CD4-positive, alpha-beta T cell treated with Interleukin-1 beta for 1 hour (primary cell): ENCODE results near the gene TAL2.
"Not testable (repeated sequence)": the region's sequence is repeated elsewhere in the genome, so short reads cannot be mapped to it uniquely, and the experiment has no call there.

Experiments
- DNase-seq, 2 donors: peaks; one replicate each; pipeline ENCODE4 v3.0.0-alpha.2; 2020 to 2022

Gene TAL2

GRCh38 chr9:105676351-105676923 is 14.2 kb downstream of the TAL2 start:
- no peak for DNase-seq

- DNase-seq: no peak
Measured at GRCh38 chr9:105678163-105678562, 15.9 kb downstream of the TAL2 start.

GRCh38 chr9:105678781-105679180 is 16.5 kb downstream of the TAL2 start:
- no peak for DNase-seq

DNA sequence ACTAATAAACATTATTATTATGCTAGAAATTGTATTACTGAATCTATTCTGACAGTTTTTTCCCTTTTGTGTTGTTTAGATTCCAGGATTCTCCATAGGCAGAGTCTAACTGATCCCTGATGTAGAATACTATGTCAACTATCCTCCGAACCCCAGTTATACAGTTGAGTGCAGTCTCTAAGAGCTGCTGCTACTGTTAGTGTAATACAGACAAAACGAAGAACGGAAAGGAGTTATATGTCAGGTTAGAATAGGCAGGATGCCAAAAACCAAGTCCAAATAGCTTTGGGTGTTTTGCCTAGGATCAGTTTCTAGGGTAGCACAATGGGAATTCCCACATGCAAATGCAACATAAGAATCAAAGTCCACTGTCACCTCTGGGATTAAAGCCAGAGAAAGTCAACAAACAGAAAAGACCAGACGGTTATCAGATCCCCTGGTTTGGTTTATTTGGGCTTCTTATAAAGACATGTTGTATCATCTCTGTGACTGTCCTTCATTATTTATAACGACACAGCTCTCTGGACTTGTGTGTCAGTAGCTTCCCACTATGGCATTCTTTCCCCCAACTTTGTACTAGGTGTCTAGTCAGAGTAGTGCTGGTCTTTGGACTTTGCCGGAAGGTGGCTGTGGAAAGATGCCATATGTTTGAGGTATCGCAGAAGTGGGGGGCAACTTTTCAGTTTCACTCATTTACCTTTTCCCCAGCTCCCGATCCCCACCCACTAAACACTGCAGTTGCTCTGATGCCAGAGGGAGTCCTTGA is 17.2 kb downstream of the TAL2 start:
- no peak for DNase-seq

- no peak for DNase-seq
Measured at GRCh38 chr9:105681313-105681712, 19.1 kb downstream of the TAL2 start.

- DNase-seq: no peak
Measured at GRCh38 chr9:105681724-105682123, 19.5 kb downstream of the TAL2 start.

- DNase-seq: no peak
Measured at GRCh38 chr9:105683688-105684275, 21.5 kb downstream of the TAL2 start.

DNA sequence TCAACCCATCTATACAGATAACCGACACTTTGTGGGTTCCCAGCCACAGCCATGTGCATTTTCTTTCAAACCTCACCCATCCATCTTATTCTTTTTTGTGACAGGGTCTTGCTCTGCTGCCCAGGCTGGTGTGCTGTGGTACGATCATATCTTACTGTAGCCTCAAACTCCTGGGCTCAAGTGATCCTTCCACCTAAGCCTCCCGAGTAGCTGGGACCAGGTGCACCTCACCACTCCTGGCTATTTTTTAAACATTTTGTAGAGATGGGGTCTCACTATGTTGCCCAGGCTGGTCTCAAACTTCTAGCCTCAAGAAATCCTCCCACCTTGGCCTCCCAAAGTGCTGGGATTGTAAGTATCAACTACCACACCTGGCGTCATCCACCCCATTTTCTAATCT is 24.7 kb downstream of the TAL2 start:
- no peak for DNase-seq

DNA sequence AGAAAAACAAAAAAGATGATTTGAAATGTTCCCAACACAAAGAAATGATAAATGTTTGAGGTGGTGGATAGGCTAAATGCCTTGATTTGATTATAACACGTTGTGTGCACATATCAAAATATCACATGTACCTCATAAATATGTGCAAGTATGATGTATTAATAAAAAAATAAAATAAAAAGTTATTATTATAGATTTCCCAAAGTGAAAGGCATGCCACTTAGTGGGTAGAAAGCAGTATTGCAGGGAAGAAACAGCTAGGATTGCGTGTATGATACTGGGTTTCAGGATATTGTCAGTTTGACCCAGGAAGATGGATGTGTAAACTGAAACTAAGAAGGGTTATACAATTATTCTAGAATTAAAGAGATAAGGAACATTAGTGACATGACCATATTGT is 28.5 kb downstream of the TAL2 start:
- DNase-seq: no peak

DNA sequence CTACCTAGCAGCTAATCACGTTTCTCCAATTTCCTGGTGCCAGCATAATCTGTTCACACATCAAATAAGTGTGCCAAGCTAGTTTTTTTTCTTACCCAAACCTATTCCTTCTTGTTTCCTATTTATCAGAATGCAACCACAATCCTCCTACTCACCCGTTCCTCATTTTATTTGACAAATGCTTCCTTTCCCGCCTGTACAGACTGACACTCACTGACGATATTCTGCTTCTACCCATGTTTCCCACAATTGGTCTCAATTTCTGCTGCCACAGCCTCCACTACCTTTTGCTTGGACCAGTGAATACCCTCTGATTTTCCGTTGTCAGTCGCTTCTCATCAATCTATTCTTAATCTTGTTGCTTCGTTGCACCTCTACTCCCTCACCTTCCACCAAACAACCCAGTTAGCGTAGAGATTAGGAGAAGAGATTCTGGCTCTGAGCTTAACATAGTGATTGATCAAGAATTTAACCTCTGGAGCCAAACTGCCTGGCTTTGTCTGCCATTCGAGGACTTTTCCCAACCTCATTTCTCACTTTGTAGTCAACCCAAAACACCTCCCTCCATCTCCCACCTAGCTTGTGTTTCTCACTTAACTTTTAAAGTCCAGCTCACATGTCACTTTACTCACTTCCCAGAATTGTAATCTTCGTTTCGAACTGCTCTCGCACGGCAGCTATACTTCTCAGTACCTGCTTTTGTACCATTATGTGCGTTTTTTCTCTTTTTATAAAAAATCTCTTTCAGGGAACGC is 31.4 kb downstream of the TAL2 start:
- peak in 1 of 2 donors; percentile 13 for DNase-seq

- DNase-seq: peak; percentile 74 to 80
Measured at GRCh38 chr9:105694190-105694847, 32.1 kb downstream of the TAL2 start, which contains the start of gene TMEM38B. TMEM38B (plus strand) TSS chr9:105694541; CDS start chr9:105694661, 120 bp downstream.

- DNase-seq: peak; percentile 48 to 61
Measured at GRCh38 chr9:105694848-105695581, 32.8 kb downstream of the TAL2 start.

GRCh38 chr9:105696219-105696793 is 34.0 kb downstream of the TAL2 start:
- DNase-seq: no peak

DNA sequence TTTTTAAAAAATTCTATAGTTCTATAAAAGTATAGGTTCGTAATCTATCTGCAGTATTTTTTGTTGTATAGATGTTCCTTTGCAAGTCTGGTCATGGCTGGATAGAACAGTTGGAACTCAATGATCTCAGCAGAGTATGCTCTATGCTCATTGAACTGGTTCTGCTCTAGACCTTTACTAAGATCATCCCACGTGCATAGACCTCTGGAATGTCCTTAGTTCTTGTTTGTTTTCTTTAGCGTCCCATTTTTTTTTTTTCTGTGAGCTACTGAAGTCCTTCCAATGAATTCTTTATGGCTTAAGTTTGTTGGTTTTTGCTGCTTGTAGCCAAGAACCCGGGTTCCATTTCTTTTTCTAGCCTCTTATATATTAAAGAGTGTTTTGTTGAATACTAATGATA is 35.6 kb downstream of the TAL2 start:
- DNase-seq: no peak

GRCh38 chr9:105698348-105698870 is 36.2 kb downstream of the TAL2 start:
- no peak for DNase-seq

GRCh38 chr9:105700668-105701067 is 38.4 kb downstream of the TAL2 start:
- no peak for DNase-seq

DNA sequence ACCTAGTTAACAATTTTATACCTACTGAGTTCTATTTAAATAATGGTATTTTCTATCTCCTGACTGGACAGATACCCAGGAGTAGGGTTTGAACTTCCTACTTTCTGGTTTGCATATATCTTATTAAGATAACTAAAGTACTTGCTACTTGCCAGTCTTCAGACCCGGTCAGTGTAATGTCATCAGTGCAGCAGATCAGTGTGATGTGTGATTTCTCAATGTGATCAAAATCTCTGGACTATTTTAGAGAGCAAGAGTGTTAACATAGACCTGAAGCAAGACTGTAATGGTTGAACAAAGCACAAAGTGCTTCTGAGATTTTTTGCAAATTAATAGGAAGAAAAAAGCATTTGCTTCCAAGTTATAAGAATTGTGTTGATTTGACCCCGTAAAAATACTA is 38.9 kb downstream of the TAL2 start:
- no peak for DNase-seq

DNA sequence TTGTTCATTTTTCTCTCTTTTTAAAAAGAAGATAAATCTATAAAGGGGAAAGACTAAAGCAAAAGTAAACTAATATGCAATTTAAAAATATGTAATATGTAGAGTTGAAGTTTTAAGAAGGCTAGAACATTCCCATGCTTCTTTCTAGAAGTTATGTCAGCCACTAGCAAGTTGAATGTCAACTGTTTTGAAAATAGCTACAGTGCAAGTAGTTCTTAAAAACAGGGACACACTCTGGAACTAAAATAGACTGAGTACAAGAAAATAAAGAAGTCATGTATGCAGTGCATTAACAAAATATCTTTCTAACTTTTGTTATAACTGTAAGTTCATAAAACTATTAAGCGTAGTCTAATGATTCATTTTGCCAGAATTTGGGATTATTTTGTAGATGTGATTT is 40.0 kb downstream of the TAL2 start:
- DNase-seq: no peak

GRCh38 chr9:105703638-105704037 is 41.4 kb downstream of the TAL2 start:
- not testable (repeated sequence) for DNase-seq

- no peak for DNase-seq
Measured at GRCh38 chr9:105706156-105706555, 43.9 kb downstream of the TAL2 start.

DNA sequence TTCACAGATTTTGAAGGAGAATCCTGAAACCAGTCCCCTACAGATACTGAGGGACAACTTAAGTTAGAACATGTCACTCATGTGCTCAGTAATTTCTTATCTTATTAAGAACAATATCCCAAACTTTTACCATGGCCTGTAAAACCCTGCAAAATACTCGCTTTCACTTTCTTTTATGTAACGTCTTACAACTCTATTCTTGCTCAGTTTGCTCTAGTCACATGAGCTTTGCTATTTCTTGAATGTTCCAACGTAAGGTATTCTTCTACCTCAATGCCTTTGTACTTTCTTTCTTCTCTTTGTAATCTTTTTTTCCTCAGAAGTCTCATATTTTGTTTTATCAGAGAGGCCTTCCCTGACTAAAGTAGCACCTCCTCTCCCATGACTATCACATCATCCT is 46.1 kb downstream of the TAL2 start:
- no peak for DNase-seq

- DNase-seq: no peak
Measured at GRCh38 chr9:105710638-105711037, 48.4 kb downstream of the TAL2 start.
